Measurements from ENCODE around the gene NNMT. TPM values are rescaled to one million over a fixed set of nuclear protein-coding genes. Genes with fewer than 3 reads are reported as not detected.

The NNMT gene
- total and polyA plus RNA-seq, 3 experiments from 2014 or later: not detected

- Histone ChIP-seq H3K9me3 (ENCODE audit: low read length) (no peaks in the 10 kb centered on the region), H3K4me3 (ENCODE audit: low read length) (no peak overlapping the region), H3K27ac (ENCODE audit: low read depth, low read length) (no peak overlapping the region), H3K4me1 (ENCODE audit: insufficient read depth, low read length) (no peaks in the 10 kb centered on the region), H3K27me3 (ENCODE audit: insufficient read depth, low read length, poor library complexity, severe bottlenecking) (no peaks in the 10 kb centered on the region), H3K36me3 (ENCODE audit: insufficient read depth, low read length) (no peaks in the 10 kb centered on the region)
- H3K36me3 Mint-ChIP-seq: peaks cover 0 to 1% (median 0%) of the 10 kb centered on the region in 3 donors
- POLR2A ChIA-PET: no interaction called here
- H3K27ac Mint-ChIP-seq: no peak overlapping the region
- CTCF ChIA-PET: interaction anchor here (1.2 to 10.4 kb wide), 6 partner anchors 9 to 370 kb away, joined by 3 to 180 read pairs (median 77); no protein-coding TSS in a partner anchor
- H3K4me3 Mint-ChIP-seq: no peak overlapping the region
- H3K9me3 Mint-ChIP-seq: no peaks in the 10 kb centered on the region
- no peaks in the 10 kb centered on the region for H3K4me1 Mint-ChIP-seq
- H3K27me3 Mint-ChIP-seq: peaks cover 3 to 13% of the 10 kb centered on the region in 2 donors
- no peak for DNase-seq
These were observed 30.9 kb upstream of the NNMT start for GRCh38 chr11:114265122-114265878.

GRCh38 chr11:114269498-114269897 lies 26.7 kb upstream of the NNMT start:
- POLR2A ChIA-PET: no interaction called here
- no peak for DNase-seq

GRCh38 chr11:114270531-114271270 lies 25.5 kb upstream of the NNMT start:
- Histone ChIP-seq H3K27me3 (ENCODE audit: insufficient read depth, low read length, poor library complexity, severe bottlenecking) (no peaks in the 10 kb centered on the region), H3K4me1 (ENCODE audit: insufficient read depth, low read length) (no peaks in the 10 kb centered on the region), H3K27ac (ENCODE audit: low read depth, low read length) (no peak overlapping the region), H3K36me3 (ENCODE audit: insufficient read depth, low read length) (no peaks in the 10 kb centered on the region), H3K4me3 (ENCODE audit: low read length) (no peak overlapping the region), H3K9me3 (ENCODE audit: low read length) (no peaks in the 10 kb centered on the region)
- DNase-seq: no peak
- Mint-ChIP-seq H3K4me3 (no peak overlapping the region), H3K4me1 (no peaks in the 10 kb centered on the region), H3K9me3 (no peaks in the 10 kb centered on the region), H3K27ac (no peak overlapping the region), H3K36me3 (peaks cover 0 to 3% (median 1%) of the 10 kb centered on the region in 3 donors), H3K27me3 (peaks cover 14 to 59% of the 10 kb centered on the region in 2 donors)
- ChIA-PET POLR2A (no interaction called here), CTCF (no interaction called here)

More at GRCh38 chr11:114269498-114269897, 26.7 kb upstream of the NNMT start:
- Mint-ChIP-seq H3K27me3 (peaks cover 10 to 50% of the 10 kb centered on the region in 2 donors), H3K9me3 (no peaks in the 10 kb centered on the region), H3K4me3 (no peak overlapping the region), H3K36me3 (peaks cover 0 to 3% (median 1%) of the 10 kb centered on the region in 3 donors), H3K4me1 (no peaks in the 10 kb centered on the region), H3K27ac (no peak overlapping the region)
- Histone ChIP-seq H3K27ac (ENCODE audit: low read depth, low read length) (no peak overlapping the region), H3K9me3 (ENCODE audit: low read length) (no peaks in the 10 kb centered on the region), H3K36me3 (ENCODE audit: insufficient read depth, low read length) (no peaks in the 10 kb centered on the region), H3K27me3 (ENCODE audit: insufficient read depth, low read length, poor library complexity, severe bottlenecking) (no peaks in the 10 kb centered on the region), H3K4me3 (ENCODE audit: low read length) (no peak overlapping the region), H3K4me1 (ENCODE audit: insufficient read depth, low read length) (no peaks in the 10 kb centered on the region)
- CTCF ChIA-PET: interaction anchor here (1.4 to 1.6 kb wide), 2 partner anchors 12 to 72 kb away, joined by 3 read pairs; no protein-coding TSS in a partner anchor

- CTCF ChIA-PET: interaction anchor here (1.2 kb wide), 1 partner anchor 10 kb away, joined by 7 read pairs; no protein-coding TSS in a partner anchor
- no peaks in the 10 kb centered on the region for H3K9me3 Mint-ChIP-seq
- Histone ChIP-seq H3K4me1 (ENCODE audit: insufficient read depth, low read length) (no peaks in the 10 kb centered on the region), H3K36me3 (ENCODE audit: insufficient read depth, low read length) (no peaks in the 10 kb centered on the region), H3K4me3 (ENCODE audit: low read length) (no peak overlapping the region), H3K9me3 (ENCODE audit: low read length) (no peaks in the 10 kb centered on the region), H3K27me3 (ENCODE audit: insufficient read depth, low read length, poor library complexity, severe bottlenecking) (no peaks in the 10 kb centered on the region), H3K27ac (ENCODE audit: low read depth, low read length) (no peak overlapping the region)
- DNase-seq: no peak
- no peak overlapping the region for H3K4me3 Mint-ChIP-seq
- POLR2A ChIA-PET: no interaction called here
- H3K36me3 Mint-ChIP-seq: peaks cover 0 to 3% (median 1%) of the 10 kb centered on the region in 3 donors
- H3K4me1 Mint-ChIP-seq: no peaks in the 10 kb centered on the region
- H3K27ac Mint-ChIP-seq: no peak overlapping the region
- peaks cover 18 to 57% of the 10 kb centered on the region in 2 donors for H3K27me3 Mint-ChIP-seq
These were observed 24.9 kb upstream of the NNMT start for GRCh38 chr11:114271316-114271715.

- CTCF ChIA-PET: interaction anchor here (1.2 to 1.5 kb wide), 2 partner anchors 11 to 376 kb away, joined by 4 to 7 read pairs; no protein-coding TSS in a partner anchor
- H3K27me3 Mint-ChIP-seq: peaks cover 22 to 63% of the 10 kb centered on the region in 2 donors
These were observed 23.9 kb upstream of the NNMT start for GRCh38 chr11:114272311-114272710.

GRCh38 chr11:114273071-114273470 lies 23.1 kb upstream of the NNMT start:
- Mint-ChIP-seq H3K27ac (no peak overlapping the region), H3K4me1 (no peaks in the 10 kb centered on the region), H3K9me3 (no peaks in the 10 kb centered on the region), H3K4me3 (no peak overlapping the region), H3K36me3 (peaks cover 0 to 3% (median 0%) of the 10 kb centered on the region in 3 donors), H3K27me3 (peaks cover 24 to 65% of the 10 kb centered on the region in 2 donors)
- no peak for DNase-seq
- ChIA-PET POLR2A (no interaction called here), CTCF (interaction anchor here (1.5 kb wide), 1 partner anchor 377 kb away, joined by 4 read pairs; no protein-coding TSS in a partner anchor)
- Histone ChIP-seq H3K4me3 (ENCODE audit: low read length) (no peak overlapping the region), H3K27ac (ENCODE audit: low read depth, low read length) (no peak overlapping the region), H3K36me3 (ENCODE audit: insufficient read depth, low read length) (no peaks in the 10 kb centered on the region), H3K4me1 (ENCODE audit: insufficient read depth, low read length) (no peaks in the 10 kb centered on the region), H3K27me3 (ENCODE audit: insufficient read depth, low read length, poor library complexity, severe bottlenecking) (no peaks in the 10 kb centered on the region), H3K9me3 (ENCODE audit: low read length) (no peaks in the 10 kb centered on the region)

More at GRCh38 chr11:114272311-114272710, 23.9 kb upstream of the NNMT start:
- Histone ChIP-seq H3K27ac (ENCODE audit: low read depth, low read length) (no peak overlapping the region), H3K36me3 (ENCODE audit: insufficient read depth, low read length) (no peaks in the 10 kb centered on the region), H3K9me3 (ENCODE audit: low read length) (no peaks in the 10 kb centered on the region), H3K27me3 (ENCODE audit: insufficient read depth, low read length, poor library complexity, severe bottlenecking) (no peaks in the 10 kb centered on the region), H3K4me1 (ENCODE audit: insufficient read depth, low read length) (no peaks in the 10 kb centered on the region), H3K4me3 (ENCODE audit: low read length) (no peak overlapping the region)
- POLR2A ChIA-PET: no interaction called here
- H3K36me3 Mint-ChIP-seq: peaks cover 0 to 3% (median 1%) of the 10 kb centered on the region in 3 donors
- no peaks in the 10 kb centered on the region for H3K9me3 Mint-ChIP-seq
- no peak overlapping the region for H3K27ac Mint-ChIP-seq
- DNase-seq: no peak
- no peak overlapping the region for H3K4me3 Mint-ChIP-seq
- no peaks in the 10 kb centered on the region for H3K4me1 Mint-ChIP-seq

GRCh38 chr11:114273890-114274635 lies 22.1 kb upstream of the NNMT start:
- H3K4me1 ChIP-seq (ENCODE audit: insufficient read depth, low read length): no peaks in the 10 kb centered on the region
- ChIA-PET CTCF (interaction anchor here (0.9 to 2.5 kb wide), 2 partner anchors 9 to 13 kb away, joined by 3 to 10 read pairs; no protein-coding TSS in a partner anchor), POLR2A (no interaction called here)
- no peaks in the 10 kb centered on the region for H3K27me3 ChIP-seq (ENCODE audit: insufficient read depth, low read length, poor library complexity, severe bottlenecking)
- H3K4me3 Mint-ChIP-seq: no peak overlapping the region
- H3K27ac Mint-ChIP-seq: no peak overlapping the region
- H3K27me3 Mint-ChIP-seq: peaks cover 27 to 68% of the 10 kb centered on the region in 2 donors
- no peaks in the 10 kb centered on the region for H3K9me3 Mint-ChIP-seq
- H3K9me3 ChIP-seq (ENCODE audit: low read length): no peaks in the 10 kb centered on the region
- H3K27ac ChIP-seq (ENCODE audit: low read depth, low read length): no peak overlapping the region
- no peaks in the 10 kb centered on the region for H3K36me3 ChIP-seq (ENCODE audit: insufficient read depth, low read length)
- peaks cover 0 to 3% (median 0%) of the 10 kb centered on the region in 3 donors for H3K36me3 Mint-ChIP-seq
- H3K4me1 Mint-ChIP-seq: no peaks in the 10 kb centered on the region
- no peak overlapping the region for H3K4me3 ChIP-seq (ENCODE audit: low read length)
- no peak for DNase-seq

All from CD8-positive, alpha-beta memory T cell (primary cell).